ENCODE results near the gene WDFY2. TPM values are rescaled to one million over a fixed set of nuclear protein-coding genes. Genes with fewer than 3 reads are reported as not detected.

The WDFY2 gene
- total RNA-seq, 1 experiment from 2014 or later: 4.1 TPM

- H3K79me2 ChIP-seq (ENCODE audit: low read length): peaks cover 4% of the 10 kb centered on the region; the same call in 1 of the 2 replicates
- H3K4me3 ChIP-seq (ENCODE audit: low read length): peak overlapping the region; percentile 80
- ChIA-PET CTCF (interaction anchor here (0.5 to 0.6 kb wide), 2 partner anchors 96 to 512 kb away, joined by 3 to 5 read pairs; no protein-coding TSS in a partner anchor), POLR2A (ENCODE audit: unreplicated experiment) (interaction anchor here (0.5 kb wide), 1 partner anchor 1662 kb away, joined by 3 read pairs; no protein-coding TSS in a partner anchor)
- H3F3A ChIP-seq (ENCODE audit: low read length, unreplicated experiment): no peaks in the 10 kb centered on the region
- no peaks in the 10 kb centered on the region for H3K9me2 ChIP-seq (replicated peaks; ENCODE audit: low read length)
- ATAC-seq (no peak), DNase-seq (no peak)
- H3K36me3 ChIP-seq (ENCODE audit: low read depth, low read length): no peaks in the 10 kb centered on the region
- peak overlapping the region; percentile 73 for H2AFZ ChIP-seq (ENCODE audit: low read length)
- H4K20me1 ChIP-seq (ENCODE audit: low read length): no peaks in the 10 kb centered on the region
- intact Hi-C loops (cut with micrococcal nuclease): loop anchor here (5.0 kb wide), 1 partner anchor 399 kb away; no protein-coding TSS in a partner anchor
- peak overlapping the region; percentile 90 for H3K9ac ChIP-seq (ENCODE audit: low read length)
- no peaks in the 10 kb centered on the region for H3K27me3 ChIP-seq (ENCODE audit: low read length)
- peak overlapping the region; percentile 70 for H3K27ac ChIP-seq (ENCODE audit: low read length)
- peak overlapping the region; percentile 88 for H3K4me2 ChIP-seq (ENCODE audit: low read length)
- no peak for TF ChIP-seq CTCF (conservative IDR thresholded peaks at IDR 0.05; ENCODE audit: low read depth, low read length)
- TF ChIP-seq EZH2 (IDR thresholded peaks at IDR 0.05; ENCODE audit: low read length, unreplicated experiment): no peak
- TF ChIP-seq EZH2phosphoT487 (IDR thresholded peaks at IDR 0.05; ENCODE audit: borderline replicate concordance, low read length): no peak
- peaks cover 28% of the 10 kb centered on the region for H3K4me1 ChIP-seq (ENCODE audit: insufficient read depth, low read length)
- no peaks in the 10 kb centered on the region for H3K9me3 ChIP-seq (ENCODE audit: low read length)
- TSS peak; percentile 81 for BruUV-seq (replicated peaks)
Measured at GRCh38 chr13:51802631-51803418, 218.6 kb downstream of the WDFY2 start.

- POLR2A ChIA-PET (ENCODE audit: unreplicated experiment): interaction anchor here (0.5 kb wide), 1 partner anchor 1663 kb away, joined by 3 read pairs; no protein-coding TSS in a partner anchor
- TF ChIP-seq EZH2 (IDR thresholded peaks at IDR 0.05; ENCODE audit: low read length, unreplicated experiment) (no peak), CTCF (conservative IDR thresholded peaks at IDR 0.05; ENCODE audit: low read depth, low read length) (no peak), EZH2phosphoT487 (IDR thresholded peaks at IDR 0.05; ENCODE audit: borderline replicate concordance, low read length) (no peak)
- no TSS peak for BruUV-seq (replicated peaks)
- CTCF ChIA-PET: interaction anchor here (0.6 kb wide), 1 partner anchor 95 kb away, joined by 3 read pairs; no protein-coding TSS in a partner anchor
- Histone ChIP-seq H4K20me1 (ENCODE audit: low read length) (no peaks in the 10 kb centered on the region), H3K27ac (ENCODE audit: low read length) (peak within 1 kb of the TSS; percentile 70), H2AFZ (ENCODE audit: low read length) (peak within 1 kb of the TSS; percentile 73), H3F3A (ENCODE audit: low read length, unreplicated experiment) (no peaks in the 10 kb centered on the region), H3K9me2 (replicated peaks; ENCODE audit: low read length) (no peaks in the 10 kb centered on the region), H3K4me1 (ENCODE audit: insufficient read depth, low read length) (peaks cover 28% of the 10 kb centered on the region), H3K4me3 (ENCODE audit: low read length) (peak within 1 kb of the TSS; percentile 80), H3K9ac (ENCODE audit: low read length) (peak within 1 kb of the TSS; percentile 90), H3K4me2 (ENCODE audit: low read length) (peak within 1 kb of the TSS; percentile 88), H3K27me3 (ENCODE audit: low read length) (no peaks in the 10 kb centered on the region), H3K79me2 (ENCODE audit: low read length) (peaks cover 4% of the 10 kb centered on the region; the same call in 1 of the 2 replicates), H3K36me3 (ENCODE audit: low read depth, low read length) (no peaks in the 10 kb centered on the region), H3K9me3 (ENCODE audit: low read length) (no peaks in the 10 kb centered on the region)
- ATAC-seq: peak; percentile 83
- peak; percentile 75 for DNase-seq
- intact Hi-C loops (cut with micrococcal nuclease): loop anchor here (5.0 kb wide), 1 partner anchor 399 kb away; no protein-coding TSS in a partner anchor
Measured at GRCh38 chr13:51803422-51804294, 219.4 kb downstream of the WDFY2 start, which contains the start of gene DHRS12. Gene DHRS12, minus strand, starts transcription at chr13:51804163. Its CDS starts 4,504 bp downstream, at chr13:51799659.

Measured in PC-3 (cell line).